ENCODE results near the gene MFSD11. TPM values are rescaled to one million over a fixed set of nuclear protein-coding genes. Genes with fewer than 3 reads are reported as not detected.
A peak's percentile ranks its signal among the peaks of the same experiment; 100 is the strongest.

MFSD11 gene
- total and polyA plus RNA-seq, 2 of the 4 experiments (the other 2 are of a cell fraction), result 12.3 to 16.1 TPM

DNA sequence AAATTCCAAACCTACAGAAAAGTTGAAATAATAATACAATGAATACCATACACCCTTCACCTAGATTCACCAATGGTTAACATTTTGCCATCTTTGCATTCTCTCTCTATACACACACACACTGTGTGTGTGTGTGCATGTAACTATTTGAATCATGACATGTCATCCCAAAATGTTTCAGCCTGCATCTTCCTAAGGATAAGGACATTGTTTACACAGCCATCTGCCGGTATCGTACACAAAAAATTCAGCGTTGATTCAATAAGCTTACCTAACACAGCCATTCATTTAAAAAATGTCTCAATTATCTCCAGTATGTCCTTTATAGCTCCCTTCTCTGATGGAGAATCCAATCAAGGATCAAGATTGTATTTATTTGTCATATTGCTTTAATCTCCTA lies 31.1 kb upstream of the MFSD11 start:
- Histone ChIP-seq H2AK9ac (replicated peaks; ENCODE audit: low read depth, low read length, poor library complexity) (no peak overlapping the region), H2BK120ac (ENCODE audit: low read depth, low read length) (no peak overlapping the region), H3K23ac (ENCODE audit: low read depth, low read length) (peak overlapping the region; percentile 45; the same call in 1 of the 2 replicates), H3K56ac (ENCODE audit: extremely low read depth, insufficient read depth, low read length) (no peak overlapping the region), H4K91ac (ENCODE audit: insufficient read depth, low read depth, low read length) (no peak overlapping the region), H3K14ac (replicated peaks; ENCODE audit: low read depth, low read length) (no peak overlapping the region), H3K27me3 (ENCODE audit: control insufficient read depth, insufficient read depth, low read length) (no peaks in the 10 kb centered on the region), H3K4me3 (ENCODE audit: insufficient read depth, low read depth, low read length) (no peak overlapping the region), H3K36me3 (ENCODE audit: control insufficient read depth, insufficient read depth, low read length) (peaks cover 7% of the 10 kb centered on the region), H2BK5ac (ENCODE audit: low read depth, low read length, poor library complexity, severe bottlenecking) (peak overlapping the region; percentile 9), H2BK15ac (ENCODE audit: low read depth, low read length) (no peak overlapping the region), H3K79me1 (ENCODE audit: low read depth in 1 of 2, low read length in 2 of 2) (peaks cover 7 to 82% of the 10 kb centered on the region in 2 experiments; a peak in 3 of 4 replicates), H4K5ac (ENCODE audit: low read depth, low read length) (no peak overlapping the region), H4K20me1 (ENCODE audit: insufficient read depth, low read length) (peaks cover 80% of the 10 kb centered on the region), H3K4me2 (ENCODE audit: low read depth, low read length) (peak overlapping the region; percentile 42; the same call in 1 of the 2 replicates), H4K8ac (ENCODE audit: low read depth in 2 of 2, low read length in 2 of 2) (no peak overlapping the region), H2AFZ (replicated peaks; ENCODE audit: low read length, poor library complexity) (no peak overlapping the region), H3K9ac (ENCODE audit: low read depth, low read length) (no peak overlapping the region), H3K4ac (ENCODE audit: low read depth, low read length) (no peak overlapping the region), H3K18ac (ENCODE audit: low read depth, low read length) (no peak overlapping the region), H3K4me1 (ENCODE audit: control insufficient read depth, insufficient read depth, low read length) (peaks cover 31% of the 10 kb centered on the region), H2AK5ac (ENCODE audit: low read depth, low read length) (no peak overlapping the region), H2BK20ac (ENCODE audit: low read depth, low read length) (no peak overlapping the region), H3K9me3 (ENCODE audit: control insufficient read depth, insufficient read depth, low read length) (no peaks in the 10 kb centered on the region), H3K27ac (ENCODE audit: insufficient read depth, low read length) (no peak overlapping the region), H3K9me1 (ENCODE audit: insufficient read depth, low read length) (peaks cover 27% of the 10 kb centered on the region)
- WGBS, 2 experiments (ENCODE audit: extremely low coverage in 2 of 2, insufficient read length in 1 of 2), result no CpG with 5 or more reads among the region's 3 CpGs
- dilution Hi-C loops (cut with HindIII; ENCODE audit: low sequenced_read_pairs, unreplicated experiment) (no loop called here), in situ Hi-C loops (cut with MboI; ENCODE audit: low sequenced_read_pairs) (no loop called here), intact Hi-C loops (cut with micrococcal nuclease) (no loop called here)
- ATAC-seq (ENCODE audit: low read depth), result no peak
- ChIA-PET CTCF (no interaction called here), POLR2A (ENCODE audit: unreplicated experiment) (no interaction called here)
- no peak for DNase-seq
- BruUV-seq (replicated peaks), result no TSS peak
- TF ChIP-seq, protein P1, sequence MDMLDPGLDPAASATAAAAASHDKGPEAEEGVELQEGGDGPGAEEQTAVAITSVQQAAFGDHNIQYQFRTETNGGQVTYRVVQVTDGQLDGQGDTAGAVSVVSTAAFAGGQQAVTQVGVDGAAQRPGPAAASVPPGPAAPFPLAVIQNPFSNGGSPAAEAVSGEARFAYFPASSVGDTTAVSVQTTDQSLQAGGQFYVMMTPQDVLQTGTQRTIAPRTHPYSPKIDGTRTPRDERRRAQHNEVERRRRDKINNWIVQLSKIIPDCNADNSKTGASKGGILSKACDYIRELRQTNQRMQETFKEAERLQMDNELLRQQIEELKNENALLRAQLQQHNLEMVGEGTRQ (IDR thresholded peaks at IDR 0.05; ENCODE audit: low read depth, low read length), result no peak
- no peak for TF ChIP-seq CEBPB (IDR thresholded peaks at IDR 0.05; ENCODE audit: low read depth, low read length)
- no peak for TF ChIP-seq NFE2L2 (IDR thresholded peaks at IDR 0.05; ENCODE audit: low read depth, low read length)
- TF ChIP-seq RCOR1 (IDR thresholded peaks at IDR 0.05; ENCODE audit: insufficient replicate concordance, low read length), result no peak
- TF ChIP-seq MAFK (IDR thresholded peaks at IDR 0.05; ENCODE audit: low read depth, low read length), result no peak
- TF ChIP-seq FOS (IDR thresholded peaks at IDR 0.05; ENCODE audit: low read depth, low read length), result no peak
- TF ChIP-seq, protein P2, sequence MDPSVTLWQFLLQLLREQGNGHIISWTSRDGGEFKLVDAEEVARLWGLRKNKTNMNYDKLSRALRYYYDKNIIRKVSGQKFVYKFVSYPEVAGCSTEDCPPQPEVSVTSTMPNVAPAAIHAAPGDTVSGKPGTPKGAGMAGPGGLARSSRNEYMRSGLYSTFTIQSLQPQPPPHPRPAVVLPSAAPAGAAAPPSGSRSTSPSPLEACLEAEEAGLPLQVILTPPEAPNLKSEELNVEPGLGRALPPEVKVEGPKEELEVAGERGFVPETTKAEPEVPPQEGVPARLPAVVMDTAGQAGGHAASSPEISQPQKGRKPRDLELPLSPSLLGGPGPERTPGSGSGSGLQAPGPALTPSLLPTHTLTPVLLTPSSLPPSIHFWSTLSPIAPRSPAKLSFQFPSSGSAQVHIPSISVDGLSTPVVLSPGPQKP (IDR thresholded peaks at IDR 0.05; ENCODE audit: borderline replicate concordance, low read depth, low read length), result no peak
- TF ChIP-seq BHLHE40 (IDR thresholded peaks at IDR 0.05; ENCODE audit: low read depth, low read length), result no peak
- no peak for TF ChIP-seq MAZ (IDR thresholded peaks at IDR 0.05; ENCODE audit: borderline replicate concordance, low read depth, low read length)
- no peak for TF ChIP-seq MXI1 (IDR thresholded peaks at IDR 0.05; ENCODE audit: borderline replicate concordance, low read depth, low read length)
- no peak for TF ChIP-seq RFX5 (IDR thresholded peaks at IDR 0.05; ENCODE audit: low read depth, low read length)
- TF ChIP-seq POLR2A (IDR thresholded peaks at IDR 0.05; ENCODE audit: low read depth, low read length), result no peak
- TF ChIP-seq SMC3 (IDR thresholded peaks at IDR 0.05; ENCODE audit: low read depth, low read length), result no peak

All from IMR-90 (cell line).